ENCODE data around the gene PTMA. TPM values are rescaled to one million over a fixed set of nuclear protein-coding genes. Genes with fewer than 3 reads are reported as not detected.

PTMA gene
- total RNA-seq, 3 donors from 2014 or later = 678 to 1,077 (median 956) TPM

DNA sequence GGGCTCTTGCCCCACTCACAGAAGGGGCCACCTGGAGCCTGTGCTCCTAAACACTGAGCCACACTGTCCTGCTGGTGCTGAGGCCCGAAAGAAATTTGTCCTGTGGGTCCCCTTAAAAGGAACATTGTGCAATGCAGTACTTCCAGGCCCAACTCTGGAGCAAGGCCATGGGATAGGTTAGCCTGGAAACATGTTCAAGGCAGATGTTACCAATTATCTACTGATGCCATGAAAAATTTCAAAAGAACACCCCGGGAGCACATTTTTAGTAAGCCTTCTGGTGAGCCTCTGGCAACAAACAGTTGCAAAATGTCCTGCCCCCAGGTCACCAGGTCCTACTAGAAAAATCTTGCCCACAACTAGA lies 12.3 kb upstream of the PTMA start:
- H3K27me3 ChIP-seq = no peaks in the 10 kb centered on the region
- no peaks in the 10 kb centered on the region for H3K9me3 ChIP-seq
- no peaks in the 10 kb centered on the region for H3K4me1 ChIP-seq
- intact Hi-C loops (cut with DNase I; ENCODE audit: low total_unique reads) = no loop called here
- H3K36me3 ChIP-seq = no peaks in the 10 kb centered on the region
- TF ChIP-seq POLR2AphosphoS5 (IDR thresholded peaks at IDR 0.05) = peak; percentile 46 to 85 (median 69)
- TF ChIP-seq, protein P1, sequence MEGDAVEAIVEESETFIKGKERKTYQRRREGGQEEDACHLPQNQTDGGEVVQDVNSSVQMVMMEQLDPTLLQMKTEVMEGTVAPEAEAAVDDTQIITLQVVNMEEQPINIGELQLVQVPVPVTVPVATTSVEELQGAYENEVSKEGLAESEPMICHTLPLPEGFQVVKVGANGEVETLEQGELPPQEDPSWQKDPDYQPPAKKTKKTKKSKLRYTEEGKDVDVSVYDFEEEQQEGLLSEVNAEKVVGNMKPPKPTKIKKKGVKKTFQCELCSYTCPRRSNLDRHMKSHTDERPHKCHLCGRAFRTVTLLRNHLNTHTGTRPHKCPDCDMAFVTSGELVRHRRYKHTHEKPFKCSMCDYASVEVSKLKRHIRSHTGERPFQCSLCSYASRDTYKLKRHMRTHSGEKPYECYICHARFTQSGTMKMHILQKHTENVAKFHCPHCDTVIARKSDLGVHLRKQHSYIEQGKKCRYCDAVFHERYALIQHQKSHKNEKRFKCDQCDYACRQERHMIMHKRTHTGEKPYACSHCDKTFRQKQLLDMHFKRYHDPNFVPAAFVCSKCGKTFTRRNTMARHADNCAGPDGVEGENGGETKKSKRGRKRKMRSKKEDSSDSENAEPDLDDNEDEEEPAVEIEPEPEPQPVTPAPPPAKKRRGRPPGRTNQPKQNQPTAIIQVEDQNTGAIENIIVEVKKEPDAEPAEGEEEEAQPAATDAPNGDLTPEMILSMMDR (IDR thresholded peaks at IDR 0.05) = no peak
- H3K4me3 ChIP-seq = no peak overlapping the region
- DNase-seq (ENCODE audit: low spot score in 2 of 2) = no peak
- peak overlapping the region; percentile 42 to 84 for H3K27ac ChIP-seq

DNA sequence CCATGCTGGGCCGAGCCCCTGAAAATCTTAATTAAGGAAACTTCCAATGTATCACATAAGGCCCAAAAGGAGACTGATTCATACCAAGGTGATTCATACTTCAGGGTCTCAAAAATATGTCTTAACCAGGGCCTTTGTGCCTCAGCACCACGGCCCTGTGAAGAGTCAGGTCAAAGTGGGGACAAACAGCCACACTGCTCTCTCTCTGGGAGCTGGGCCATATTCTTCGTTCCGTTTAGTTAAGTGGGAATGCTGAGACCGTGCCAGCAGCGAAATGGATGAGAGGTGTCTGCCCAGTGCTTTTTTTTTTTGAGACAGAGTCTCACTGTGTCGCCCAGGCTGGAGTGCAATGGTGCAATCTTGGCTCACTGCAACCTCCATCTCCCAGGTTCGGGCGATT lies 9.3 kb upstream of the PTMA start:
- Histone ChIP-seq H3K36me3 (no peaks in the 10 kb centered on the region), H3K4me3 (no peak overlapping the region), H3K27ac (no peak overlapping the region), H3K9me3 (no peaks in the 10 kb centered on the region), H3K4me1 (peaks cover 0 to 7% of the 10 kb centered on the region in 2 donors), H3K27me3 (no peaks in the 10 kb centered on the region)
- DNase-seq (ENCODE audit: low spot score in 2 of 2) = no peak
- intact Hi-C loops (cut with DNase I; ENCODE audit: low total_unique reads) = no loop called here
- TF ChIP-seq POLR2AphosphoS5 (IDR thresholded peaks at IDR 0.05) = no peak

DNA sequence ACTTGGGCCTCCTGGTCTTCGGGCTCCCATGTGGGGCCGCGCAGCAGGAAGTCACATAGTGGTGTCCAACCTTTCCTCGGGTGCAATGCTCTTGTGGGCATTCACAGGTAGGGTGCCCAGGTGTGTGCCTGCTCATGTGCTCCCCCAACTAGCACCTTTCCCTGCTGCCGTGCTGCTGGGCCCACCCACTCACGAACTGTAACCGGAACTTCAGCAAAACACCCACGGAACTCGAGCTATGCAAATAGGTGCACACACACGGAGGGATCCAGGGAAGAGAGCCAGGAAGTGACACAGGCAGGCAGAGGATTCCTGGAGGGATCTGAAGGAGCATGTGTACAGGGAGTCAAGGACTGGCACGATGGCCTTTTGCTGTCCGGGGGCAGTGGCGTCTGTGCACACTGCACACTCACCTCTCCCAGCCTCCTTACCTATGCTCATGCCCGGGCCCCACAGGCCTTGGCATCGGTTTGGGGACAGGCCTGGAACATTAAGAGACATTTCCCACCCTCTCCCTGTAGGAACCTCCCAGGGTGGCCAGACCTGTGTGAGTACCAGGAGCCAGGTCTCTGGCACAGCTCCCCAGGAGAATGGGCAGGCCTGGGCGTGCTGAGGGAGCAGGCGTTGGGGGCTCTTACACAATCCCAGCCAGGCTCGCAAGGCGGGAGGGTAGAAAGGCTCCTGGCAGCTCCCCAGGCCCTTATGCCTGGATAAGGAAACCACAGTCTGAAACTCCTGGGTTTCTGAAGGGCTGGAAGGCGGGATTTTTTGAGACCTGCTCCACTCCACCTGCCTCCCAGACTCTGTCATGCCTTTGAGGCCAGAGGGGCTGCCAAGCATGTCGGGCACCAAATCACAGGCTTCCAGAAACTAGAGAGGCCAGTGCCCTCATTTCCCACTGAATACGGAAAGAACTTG lies 6.6 kb upstream of the PTMA start:
- H3K4me1 ChIP-seq = peaks cover 0 to 13% of the 10 kb centered on the region in 2 donors
- TF ChIP-seq POLR2AphosphoS5 (IDR thresholded peaks at IDR 0.05) (peak in 1 of 3 donors; percentile 31), POLR2A (IDR thresholded peaks at IDR 0.05) (no peak)
- TF ChIP-seq, protein P1 (IDR thresholded peaks at IDR 0.05) = no peak
- H3K27me3 ChIP-seq = no peaks in the 10 kb centered on the region
- peak overlapping the region; percentile 78 to 83 for H3K27ac ChIP-seq
- H3K9me3 ChIP-seq = no peaks in the 10 kb centered on the region
- peak in 1 of 2 donors; percentile 92 for DNase-seq (ENCODE audit: low spot score in 2 of 2)
- H3K36me3 ChIP-seq = no peaks in the 10 kb centered on the region
- intact Hi-C loops (cut with DNase I; ENCODE audit: low total_unique reads) = no loop called here
- H3K4me3 ChIP-seq = peak overlapping the region in 2 of 3 donors; percentile 10 to 42

DNA sequence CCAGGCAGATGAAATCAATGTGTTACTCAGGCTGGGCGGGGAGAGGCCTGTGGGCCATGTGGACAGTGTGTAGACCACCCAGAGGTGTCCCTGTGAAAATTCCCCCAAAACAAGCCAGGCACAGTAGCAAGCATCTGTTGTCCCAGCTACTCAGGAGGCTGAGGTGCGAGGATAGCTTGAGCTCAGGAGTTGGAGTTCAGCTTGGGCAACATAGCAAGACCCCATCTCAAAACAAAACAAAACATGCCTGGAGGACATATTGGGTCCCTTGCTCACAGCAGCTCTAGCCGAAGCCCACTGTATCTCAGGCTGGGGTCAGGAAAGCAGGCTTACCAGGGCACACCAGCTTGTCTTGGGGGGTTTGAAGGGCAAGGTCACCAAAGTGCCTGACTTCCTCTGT lies 4.3 kb upstream of the PTMA start:
- Histone ChIP-seq H3K36me3 (no peaks in the 10 kb centered on the region), H3K4me3 (no peak overlapping the region), H3K27me3 (no peaks in the 10 kb centered on the region), H3K9me3 (no peaks in the 10 kb centered on the region), H3K4me1 (peaks cover 0 to 13% of the 10 kb centered on the region in 2 donors), H3K27ac (peak overlapping the region; percentile 34 to 83)
- no peak for TF ChIP-seq POLR2AphosphoS5 (IDR thresholded peaks at IDR 0.05)
- TF ChIP-seq, protein P1 (IDR thresholded peaks at IDR 0.05) = no peak
- TF ChIP-seq POLR2A (IDR thresholded peaks at IDR 0.05) = no peak
- no peak for DNase-seq (ENCODE audit: low spot score in 2 of 2)
- intact Hi-C loops (cut with DNase I; ENCODE audit: low total_unique reads) = no loop called here

DNA sequence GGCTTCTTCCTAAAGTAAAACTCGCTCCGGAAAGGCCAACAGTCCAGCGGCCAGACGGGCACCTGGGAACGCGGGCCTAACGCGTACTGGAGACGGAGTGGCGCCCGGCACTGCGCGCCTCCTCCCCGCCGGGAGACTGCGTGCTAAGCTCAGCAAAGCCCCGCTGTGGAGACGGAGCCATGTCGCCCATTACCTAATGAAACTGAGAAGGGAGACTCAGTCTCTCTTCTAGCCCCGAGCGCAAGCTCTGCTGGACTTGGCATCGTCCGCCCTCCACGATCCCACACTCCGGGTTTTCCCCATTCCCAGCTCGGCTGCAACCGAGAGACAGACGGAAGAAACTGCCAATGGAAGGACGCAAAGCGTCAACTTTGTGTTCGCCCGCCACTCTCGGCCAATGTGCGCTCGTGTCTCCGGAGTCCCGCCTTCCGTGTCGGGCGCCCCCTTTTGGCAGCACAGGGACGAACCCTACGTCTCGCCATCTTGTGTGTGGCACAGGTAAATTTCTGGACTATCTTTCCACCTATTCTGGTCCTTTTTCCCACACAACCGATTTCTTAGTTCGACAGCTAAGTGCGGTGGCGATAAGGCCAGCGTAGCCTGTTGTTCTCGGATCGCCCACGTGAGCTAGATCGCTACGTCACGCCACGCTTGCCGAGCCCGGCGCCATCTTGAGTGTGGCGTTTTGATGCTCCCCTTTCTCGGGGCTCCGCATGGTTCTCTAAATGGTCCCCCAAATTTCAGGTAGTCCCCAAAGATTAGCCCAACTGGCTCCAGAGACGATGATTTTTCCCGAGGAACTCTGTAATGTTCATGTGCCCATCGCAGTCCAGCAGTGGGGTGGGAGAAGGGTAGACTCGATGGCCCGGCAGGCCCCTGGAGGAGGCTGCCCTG lies 1.3 kb upstream of the PTMA start:
- H3K9me3 ChIP-seq = no peaks in the 10 kb centered on the region
- TF ChIP-seq POLR2AphosphoS5 (IDR thresholded peaks at IDR 0.05) = peak; percentile 98 to 99 (median 99)
- TF ChIP-seq, protein P1 (IDR thresholded peaks at IDR 0.05) = peak; percentile 74 to 86 (median 81)
- peak; percentile 89 for TF ChIP-seq POLR2A (IDR thresholded peaks at IDR 0.05)
- no peaks in the 10 kb centered on the region for H3K27me3 ChIP-seq
- DNase-seq (ENCODE audit: low spot score in 2 of 2) = peak; percentile 99
- peak overlapping the region; percentile 100 for H3K27ac ChIP-seq
- H3K4me3 ChIP-seq = peak overlapping the region; percentile 96 to 100 (median 100)
- H3K36me3 ChIP-seq = no peaks in the 10 kb centered on the region
- intact Hi-C loops (cut with DNase I; ENCODE audit: low total_unique reads) = no loop called here
- peaks cover 2 to 13% of the 10 kb centered on the region in 2 donors for H3K4me1 ChIP-seq
